ENCODE data around the gene CD207. TPM values are rescaled to one million over a fixed set of nuclear protein-coding genes. Genes with fewer than 3 reads are reported as not detected.

Gene CD207
- total RNA-seq, 1 donor from 2014 or later = not detected

DNA sequence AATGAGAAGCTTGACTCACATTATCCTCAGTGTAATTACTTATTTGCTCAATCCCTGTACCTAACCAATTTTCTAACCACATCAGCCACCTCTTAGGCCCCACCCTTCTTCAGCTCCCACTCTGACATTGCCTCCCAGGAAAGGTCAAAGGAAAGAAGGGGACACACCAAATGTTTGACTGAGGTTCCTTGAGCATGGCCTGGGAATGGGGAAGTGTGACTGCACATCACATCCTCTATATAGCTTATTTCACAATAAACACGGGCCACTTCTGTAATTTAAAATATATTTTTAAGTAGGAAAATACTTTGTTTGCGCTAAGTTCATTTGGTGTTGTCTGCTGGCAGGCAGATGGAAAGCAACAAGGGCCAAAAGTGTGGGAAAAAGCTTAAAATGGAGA lies 42.2 kb downstream of the CD207 start:
- no peak for DNase-seq

GRCh38 chr2:70790136-70790828 lies 45.3 kb downstream of the CD207 start, which contains the start of gene FIGLA:
Gene FIGLA (minus strand): TSS chr2:70790643. CDS start chr2:70790638, 5 bp downstream.
- DNase-seq = no peak

DNA sequence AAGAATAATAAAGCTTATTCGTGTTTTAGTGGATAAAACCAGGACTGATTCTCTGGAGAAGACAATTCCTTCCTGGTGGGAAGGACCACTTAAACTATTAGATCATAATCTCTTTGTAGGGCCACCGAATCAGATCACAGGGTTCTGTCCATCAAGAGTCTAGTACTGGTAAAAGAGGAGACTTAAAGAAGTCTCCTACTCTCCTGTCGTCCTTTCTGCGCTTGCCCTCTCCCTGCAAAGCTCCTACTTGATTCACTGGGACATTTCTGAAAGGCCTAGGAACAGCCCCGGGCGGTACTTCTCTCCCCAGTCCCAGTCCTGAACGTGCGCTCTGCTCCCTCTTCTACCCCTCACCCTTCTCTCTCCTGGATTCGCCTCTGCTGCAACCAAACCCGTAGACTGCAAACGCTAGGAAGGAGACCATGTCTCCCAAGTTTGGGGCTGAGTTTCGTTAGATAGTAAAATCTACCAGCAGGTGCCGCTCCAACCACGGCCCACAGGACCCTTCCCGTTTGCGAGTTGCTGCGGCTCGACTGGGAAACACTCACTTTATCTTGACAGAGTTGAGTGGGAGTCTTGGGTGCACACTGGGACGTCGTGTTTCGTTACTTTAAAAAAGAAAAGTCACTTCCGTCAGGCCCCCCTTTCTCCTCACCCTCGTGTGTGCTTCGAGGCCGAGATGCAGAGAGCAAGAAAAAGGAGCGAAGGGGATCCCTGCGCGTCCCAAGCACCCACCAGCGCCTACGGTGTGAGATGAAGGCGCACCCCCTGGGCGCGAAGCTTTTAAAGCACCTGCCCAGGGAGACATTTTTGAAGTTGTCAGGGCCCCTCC lies 46.1 kb downstream of the CD207 start:
- peak; percentile 25 for DNase-seq

GRCh38 chr2:70785137-70785911 lies 50.3 kb downstream of the CD207 start:
- DNase-seq = no peak

- DNase-seq = no peak
These were observed 51.3 kb downstream of the CD207 start for GRCh38 chr2:70784320-70784719.

Small RNA genes lying within 50 kb of the gene (small RNA-seq; reads per million reads assigned to genes)
- gene HMGN2P21 = not detected

Other genes with a start within 250 kb of the CD207 start
- gene ADD2, start 67.6 kb downstream of the CD207 start, total RNA-seq = 435 TPM
- gene FIGLA, start 45.2 kb downstream of the CD207 start, total RNA-seq = not detected
- gene CLEC4F, start 15.2 kb downstream of the CD207 start, total RNA-seq = not detected
- gene VAX2, start 64.8 kb upstream of the CD207 start, total RNA-seq = 0.31 TPM
- not detected for gene ATP6V1B1, start 100.1 kb upstream of the CD207 start, total RNA-seq
- 0.62 TPM for gene ANKRD53, start 142.8 kb upstream of the CD207 start, total RNA-seq
- gene TEX261, start 159.1 kb upstream of the CD207 start, total RNA-seq = 18.1 TPM
- gene NAGK, start 232.8 kb upstream of the CD207 start, total RNA-seq = 34.0 TPM